NCI-H345 treated with DMSO at 0.1 percent for 48 hours (cell line): ENCODE results near the gene TMEM18.
"Not testable (repeated sequence)": the region's sequence is repeated elsewhere in the genome, so short reads cannot be mapped to it uniquely, and the experiment has no call there.

ENCODE experiments used
- DNase-seq: peaks from one replicate; lab custom pipeline; 2025; ENCODE audit not compliant: unreplicated experiment; lab: John Stamatoyannopoulos, UW

TMEM18 gene

DNA sequence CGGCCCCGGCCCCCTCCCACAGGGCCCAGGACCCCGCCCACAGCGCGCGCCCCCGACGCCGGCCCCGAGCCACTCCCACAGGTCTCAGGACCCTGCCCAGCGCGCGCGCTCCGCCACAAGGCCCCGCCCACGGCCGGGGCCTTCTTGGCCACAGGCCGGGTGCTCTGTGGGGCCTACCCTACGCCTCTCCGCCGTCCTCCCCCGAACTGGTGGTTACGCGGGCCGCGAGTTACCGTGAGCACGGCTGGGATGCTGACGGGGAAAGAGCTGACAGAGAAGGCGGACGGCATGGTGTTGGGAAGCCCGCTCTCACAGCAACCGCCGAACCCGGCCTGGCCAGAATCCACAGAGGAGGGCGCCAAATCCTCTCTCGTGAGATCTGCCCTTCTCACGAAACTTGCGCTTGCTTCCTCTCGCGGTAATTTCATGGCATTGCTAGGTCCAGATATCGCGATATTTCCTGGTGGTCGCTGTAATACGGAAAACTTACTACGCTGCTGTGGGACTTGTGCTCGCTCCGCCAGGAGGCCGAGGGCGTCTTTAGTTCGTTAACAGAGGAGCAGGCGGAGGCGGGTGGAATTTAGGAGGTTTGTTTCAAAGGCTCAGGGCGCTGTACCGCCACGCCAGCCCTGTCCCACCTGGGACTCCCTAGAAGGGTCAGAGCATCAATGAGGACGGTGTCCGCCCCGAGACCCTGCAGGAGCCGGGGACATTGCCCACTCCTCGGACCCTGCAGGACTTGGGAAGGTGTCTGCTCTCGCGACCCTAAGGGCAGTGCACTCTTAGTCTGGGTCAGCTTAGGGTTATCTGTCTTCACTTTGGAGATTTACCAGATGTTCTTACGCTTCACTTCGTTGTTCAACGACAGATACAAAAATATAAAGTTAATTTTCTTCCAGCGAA is at the start of gene TMEM18:
TMEM18 (minus strand) TSS at position 351 of the 903 bp plus-strand sequence; CDS start at position 290, 61 bp downstream.
- DNase-seq: peak; percentile 99

GRCh38 chr2:726169-726568 is 49.0 kb upstream of the TMEM18 start:
- no peak for DNase-seq

- DNase-seq: no peak
Measured at GRCh38 chr2:725468-725867, 48.3 kb upstream of the TMEM18 start.

- DNase-seq: no peak
Measured at GRCh38 chr2:723761-724160, 46.6 kb upstream of the TMEM18 start.

- DNase-seq: no peak
Measured at GRCh38 chr2:720842-721241, 43.6 kb upstream of the TMEM18 start.

- no peak for DNase-seq
Measured at GRCh38 chr2:719734-720133, 42.5 kb upstream of the TMEM18 start.

- no peak for DNase-seq
Measured at GRCh38 chr2:719191-719590, 42.0 kb upstream of the TMEM18 start.

DNA sequence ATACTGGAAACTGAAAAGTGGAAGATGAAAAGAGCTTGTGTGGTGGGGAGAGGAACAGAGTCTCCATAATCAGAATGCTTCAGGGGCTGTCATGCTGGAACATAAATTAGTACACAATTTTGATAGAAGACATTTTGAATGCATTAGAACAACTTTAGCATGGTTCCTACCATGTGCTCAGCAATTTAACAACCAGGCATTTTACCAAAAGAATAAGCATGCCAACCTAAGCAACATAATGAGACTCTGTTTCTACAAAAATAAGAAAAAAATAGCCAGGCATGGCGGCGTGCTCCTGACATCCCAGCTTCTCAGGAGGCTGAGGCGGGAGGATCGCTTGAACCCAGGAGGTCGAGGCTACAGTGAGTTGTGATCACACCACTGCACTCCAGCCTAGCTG is 40.5 kb upstream of the TMEM18 start:
- DNase-seq: no peak

GRCh38 chr2:715854-716560 is 38.8 kb upstream of the TMEM18 start:
- peak; percentile 12 for DNase-seq

- no peak for DNase-seq
Measured at GRCh38 chr2:715038-715437, 37.8 kb upstream of the TMEM18 start.

GRCh38 chr2:714005-714741 is 37.0 kb upstream of the TMEM18 start:
- DNase-seq: peak; percentile 77

DNA sequence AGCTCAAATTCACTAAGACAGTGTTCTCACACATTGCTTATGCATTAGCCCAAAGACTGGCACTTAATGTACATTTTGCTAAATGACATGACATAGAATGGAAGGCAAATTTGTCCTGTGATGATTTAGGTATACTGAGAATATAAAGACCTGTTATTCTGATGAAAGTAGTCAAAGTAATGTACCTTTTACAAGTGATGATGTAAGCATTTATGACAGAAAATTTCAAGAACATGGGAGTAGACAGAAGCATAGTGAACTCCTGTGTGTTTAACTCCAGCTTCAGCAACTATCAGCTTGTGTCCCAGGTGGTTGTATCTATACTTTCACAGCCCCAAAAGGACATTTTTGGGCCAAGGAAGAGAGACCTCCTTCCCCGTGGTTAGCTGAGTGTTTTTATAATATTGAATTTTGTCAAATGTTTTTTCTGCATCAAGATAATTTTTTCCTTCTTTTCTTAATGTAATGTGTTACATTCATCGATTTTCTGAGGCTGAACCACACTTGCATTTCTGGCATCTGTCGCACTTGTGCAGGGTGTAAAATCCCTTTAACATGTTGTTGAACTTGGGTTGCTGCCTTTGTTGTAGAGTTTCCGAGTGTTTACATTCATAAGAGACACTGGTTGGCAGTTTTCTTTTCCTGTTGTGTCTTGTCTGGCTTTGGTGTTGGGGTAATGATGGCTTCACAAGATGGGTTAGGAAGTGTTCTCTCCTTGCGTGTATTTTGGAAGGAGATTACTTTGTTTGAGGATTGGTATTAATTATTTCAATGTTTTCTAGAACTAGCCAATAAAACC is 33.9 kb upstream of the TMEM18 start:
- no peak for DNase-seq

DNA sequence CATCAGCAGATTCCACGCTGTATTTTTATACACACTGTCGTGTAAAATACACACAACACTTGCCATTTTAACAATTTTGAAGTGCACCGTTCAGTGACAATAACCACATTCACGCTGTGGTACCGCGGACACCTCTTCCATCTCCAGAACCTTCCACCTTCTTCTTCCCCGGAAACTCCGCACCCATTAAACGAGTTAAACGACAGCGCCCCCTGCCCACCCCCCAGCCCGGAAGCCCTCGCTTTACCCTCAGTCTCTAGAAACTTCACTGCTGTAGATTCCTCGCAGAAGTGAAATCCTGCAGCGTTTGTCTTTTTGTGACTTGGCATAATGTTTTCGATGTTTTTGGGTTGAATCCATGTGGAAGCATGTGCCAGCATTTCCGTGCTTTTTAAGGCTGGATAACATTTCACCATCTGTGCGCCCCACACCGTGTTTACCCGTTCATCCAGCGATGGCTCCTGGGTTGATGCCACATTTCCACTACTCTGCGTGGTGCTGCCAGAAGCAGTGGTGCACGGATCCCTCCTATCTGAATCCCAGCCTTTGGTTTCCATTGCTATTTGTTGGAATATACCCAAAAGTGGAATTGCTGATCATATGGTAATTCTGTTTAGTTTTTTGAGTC is 32.0 kb upstream of the TMEM18 start:
- no peak for DNase-seq

GRCh38 chr2:708667-709066 is 31.5 kb upstream of the TMEM18 start:
- DNase-seq: no peak

DNA sequence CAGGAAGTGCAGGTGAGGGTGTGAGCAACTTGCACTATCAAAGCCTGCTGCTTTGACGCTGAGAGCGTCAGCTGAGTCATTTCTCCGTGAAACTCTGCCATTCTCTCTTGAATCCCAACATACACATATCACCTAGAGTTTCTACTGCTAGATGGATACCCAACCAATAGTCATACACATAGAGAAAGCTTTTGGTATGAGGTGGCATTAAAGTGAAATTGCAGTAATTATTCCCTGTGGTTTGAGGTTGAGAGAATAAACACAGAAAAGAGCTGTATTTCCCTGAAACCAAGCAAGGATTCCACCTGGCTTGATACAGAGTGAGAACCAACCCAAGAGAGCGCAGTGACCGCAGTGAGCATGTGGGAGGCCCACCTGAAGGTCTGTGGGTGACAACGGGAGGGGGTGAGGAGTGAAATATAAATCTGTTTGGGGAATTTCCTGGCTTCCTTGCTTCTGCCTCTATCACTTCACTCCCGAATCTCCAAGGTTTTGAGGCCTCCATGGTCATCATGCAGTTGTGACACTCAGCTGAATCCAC is 28.8 kb upstream of the TMEM18 start:
- DNase-seq: no peak

GRCh38 chr2:702765-703164 is 25.6 kb upstream of the TMEM18 start:
- not testable (repeated sequence) for DNase-seq

GRCh38 chr2:696999-697627 is 19.9 kb upstream of the TMEM18 start:
- DNase-seq: no peak

GRCh38 chr2:696463-696862 is 19.3 kb upstream of the TMEM18 start:
- no peak for DNase-seq

DNA sequence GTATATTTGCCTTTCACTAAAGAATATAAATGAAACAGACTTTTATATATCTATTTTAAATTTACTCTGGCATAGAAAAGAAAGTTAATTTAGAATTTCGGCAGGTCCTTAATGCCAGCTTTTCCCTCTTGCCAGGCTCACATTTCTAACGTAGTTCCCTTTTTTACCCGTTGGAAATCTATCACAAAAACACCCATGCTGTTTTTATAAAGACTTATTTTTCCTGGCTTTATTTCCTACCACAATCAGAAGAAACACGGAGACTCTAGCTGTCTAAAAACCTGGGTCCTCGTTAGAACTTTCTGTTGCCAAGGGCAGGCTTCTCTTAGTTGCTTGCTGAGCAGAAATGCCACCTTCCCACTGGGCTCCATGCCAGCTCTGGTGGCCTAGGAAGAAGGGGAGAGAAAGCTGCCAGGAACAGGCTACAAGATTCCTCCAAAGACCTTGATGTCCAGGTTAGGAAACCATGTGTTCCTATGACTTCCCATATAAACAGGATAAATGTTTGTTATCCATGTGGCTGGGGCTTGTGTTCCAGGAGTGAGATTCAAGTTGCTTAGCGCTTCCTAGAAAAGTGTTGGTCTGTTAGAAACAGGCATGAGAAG is 17.8 kb upstream of the TMEM18 start:
- DNase-seq: no peak
